Globus pallidus (tissue), 1 donor: ENCODE data around the gene CES5A.
A peak's percentile ranks its signal among the peaks of the same experiment; 100 is the strongest.
"Not testable (repeated sequence)": the region's sequence is repeated elsewhere in the genome, so short reads cannot be mapped to it uniquely, and the experiment has no call there.

Source experiments
- DNase-seq: peaks from one replicate; pipeline ENCODE4 v3.0.0-alpha.2; 2015; ENCODE audit warnings: low spot score

CES5A gene

GRCh38 chr16:55875273-55875672 lies at the start of gene CES5A:
CES5A (minus strand) TSS chr16:55875373; CDS start chr16:55875221, 152 bp downstream.
- no peak for DNase-seq

- DNase-seq = no peak
Measured at GRCh38 chr16:55922662-55923061, 47.5 kb upstream of the CES5A start.

- DNase-seq = no peak
Measured at GRCh38 chr16:55917373-55918160, 42.4 kb upstream of the CES5A start.

- DNase-seq = no peak
Measured at GRCh38 chr16:55915096-55915827, 40.1 kb upstream of the CES5A start.

GRCh38 chr16:55914383-55914782 lies 39.2 kb upstream of the CES5A start:
- DNase-seq = no peak

GRCh38 chr16:55913716-55914115 lies 38.5 kb upstream of the CES5A start:
- no peak for DNase-seq

- not testable (repeated sequence) for DNase-seq
Measured at GRCh38 chr16:55913121-55913520, 37.9 kb upstream of the CES5A start.

- DNase-seq = peak; percentile 36
Measured at GRCh38 chr16:55912022-55912421, 36.8 kb upstream of the CES5A start.

- no peak for DNase-seq
Measured at GRCh38 chr16:55911616-55912015, 36.4 kb upstream of the CES5A start.

- no peak for DNase-seq
Measured at GRCh38 chr16:55909876-55910275, 34.7 kb upstream of the CES5A start.

- DNase-seq = no peak
Measured at GRCh38 chr16:55908641-55909040, 33.5 kb upstream of the CES5A start.

- DNase-seq = no peak
Measured at GRCh38 chr16:55907661-55908060, 32.5 kb upstream of the CES5A start.

GRCh38 chr16:55906123-55906522 lies 30.9 kb upstream of the CES5A start:
- no peak for DNase-seq

GRCh38 chr16:55905651-55906050 lies 30.5 kb upstream of the CES5A start:
- DNase-seq = no peak

GRCh38 chr16:55901566-55902217 lies 26.5 kb upstream of the CES5A start:
- DNase-seq = no peak

GRCh38 chr16:55900616-55901393 lies 25.6 kb upstream of the CES5A start:
- DNase-seq = no peak

- no peak for DNase-seq
Measured at GRCh38 chr16:55899857-55900256, 24.7 kb upstream of the CES5A start.

- DNase-seq = no peak
Measured at GRCh38 chr16:55898592-55898991, 23.4 kb upstream of the CES5A start.

GRCh38 chr16:55892821-55893220 lies 17.6 kb upstream of the CES5A start:
- no peak for DNase-seq

GRCh38 chr16:55889518-55889917 lies 14.3 kb upstream of the CES5A start:
- DNase-seq = no peak

- no peak for DNase-seq
Measured at GRCh38 chr16:55888546-55888945, 13.4 kb upstream of the CES5A start.

- DNase-seq = no peak
Measured at GRCh38 chr16:55876854-55877253, 1.7 kb upstream of the CES5A start.
